Stimulated activated CD4-positive, alpha-beta T cell treated with anti-CD3 and anti-CD28 coated beads, Interleukin-15, amount 100 ng/mL, for 24 hours (primary cell): ENCODE results near the gene C5.
"Not testable (repeated sequence)": the region's sequence is repeated elsewhere in the genome, so short reads cannot be mapped to it uniquely, and the experiment has no call there.

Experiments
- DNase-seq: peaks from one replicate; pipeline ENCODE4 v3.0.0-alpha.2; 2020

The C5 gene

DNA sequence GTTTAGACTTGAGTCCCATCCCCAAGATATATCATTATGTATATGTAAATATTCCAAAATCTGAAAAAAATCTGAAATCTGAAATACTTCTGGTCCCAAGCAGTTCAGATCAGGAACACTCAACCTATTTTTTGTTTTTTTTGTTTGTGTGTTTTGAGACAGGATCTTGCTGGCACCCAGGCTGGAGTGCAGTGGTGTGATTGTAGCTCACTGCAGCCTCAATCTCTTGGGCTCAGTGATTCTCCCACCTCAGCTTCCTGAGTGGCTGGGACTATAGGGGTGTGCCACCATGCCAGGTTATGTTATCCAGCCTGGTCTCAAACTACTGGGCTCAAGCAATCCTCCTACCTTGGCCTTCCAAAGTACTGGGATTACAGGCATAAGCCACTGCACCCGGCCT lies 72.8 kb downstream of the C5 start:
- no peak for DNase-seq

GRCh38 chr9:120974921-120975320 lies 75.2 kb downstream of the C5 start:
- DNase-seq, result no peak

- DNase-seq, result no peak
Measured at GRCh38 chr9:120974181-120974580, 75.9 kb downstream of the C5 start.

GRCh38 chr9:120971938-120972337 lies 78.1 kb downstream of the C5 start:
- DNase-seq, result no peak

DNA sequence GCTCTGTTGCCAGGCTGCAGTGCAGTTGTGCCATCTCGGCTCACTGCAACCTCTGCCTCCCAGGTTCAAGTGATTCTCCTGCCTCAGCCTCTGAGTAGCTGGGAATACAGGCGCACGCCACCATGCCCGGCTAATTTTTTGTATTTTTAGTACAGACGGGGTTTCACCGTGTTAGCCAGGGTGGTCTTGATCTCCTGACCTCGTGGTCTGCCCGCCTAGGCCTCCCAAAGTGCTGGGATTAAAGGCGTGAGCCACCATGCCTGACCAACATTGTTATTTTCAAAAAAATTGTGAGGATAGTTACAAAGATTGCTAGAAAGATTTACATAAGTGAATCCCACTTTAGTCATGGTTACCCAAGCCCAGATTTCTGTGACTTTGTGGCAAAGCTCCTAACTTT lies 78.6 kb downstream of the C5 start:
- DNase-seq, result not testable (repeated sequence)

DNA sequence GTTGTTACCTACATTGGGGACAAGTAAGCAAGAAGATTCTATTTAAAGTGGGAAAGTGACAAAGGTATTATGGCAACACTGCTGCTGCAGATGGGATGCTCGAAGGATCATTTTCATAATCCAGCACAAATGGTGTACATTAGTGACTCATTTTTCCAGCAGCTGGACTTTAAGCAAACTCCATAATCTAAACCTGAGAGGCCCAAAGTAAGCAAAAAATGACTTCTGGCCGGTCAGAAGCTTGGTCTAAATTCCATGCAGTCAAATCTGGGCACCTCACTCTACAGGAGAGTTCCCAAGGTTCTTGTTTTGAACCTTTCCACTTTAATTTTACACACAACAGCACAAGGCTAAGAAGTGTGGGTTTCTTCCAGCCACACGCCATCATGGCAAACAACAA lies 79.8 kb downstream of the C5 start:
- DNase-seq, result no peak

DNA sequence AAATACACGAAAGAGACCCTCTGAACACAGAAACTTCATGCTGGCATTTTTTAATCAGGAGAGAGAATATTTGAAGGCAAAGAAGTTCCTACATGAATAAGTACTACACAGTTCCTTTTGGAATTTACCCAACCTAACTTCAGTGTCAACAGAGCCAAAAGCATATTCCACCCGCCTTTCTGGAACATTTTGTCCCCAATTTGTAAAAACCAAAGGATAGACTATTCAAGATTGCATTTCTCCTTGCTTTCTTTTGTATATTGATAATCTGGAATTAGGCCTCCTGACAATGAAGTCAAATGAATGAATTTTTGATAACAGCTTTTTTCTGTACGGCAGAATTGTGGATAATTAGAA lies 84.1 kb downstream of the C5 start:
- DNase-seq, result no peak

- DNase-seq, result no peak
Measured at GRCh38 chr9:120965344-120966012, 84.6 kb downstream of the C5 start.

- DNase-seq, result no peak
Measured at GRCh38 chr9:120961936-120962335, 88.1 kb downstream of the C5 start.

DNA sequence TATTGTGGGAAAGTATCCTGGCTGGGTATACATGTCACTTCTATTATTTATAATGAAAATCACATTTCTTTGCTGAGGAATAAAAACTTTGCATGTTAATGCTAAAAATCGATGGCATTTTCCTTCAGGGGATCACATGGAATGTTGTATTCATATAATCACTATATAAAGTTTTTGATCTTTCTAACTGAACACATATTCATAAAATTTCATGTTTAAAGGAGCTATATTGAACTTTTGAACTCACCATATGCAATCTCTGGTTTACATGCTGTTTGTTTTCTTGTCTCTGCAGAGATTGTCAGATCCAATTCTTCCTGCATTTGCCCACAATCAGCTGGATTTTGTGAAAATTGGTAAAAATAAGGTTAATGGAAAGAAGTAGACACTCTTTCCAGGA lies 90.1 kb downstream of the C5 start:
- no peak for DNase-seq

- no peak for DNase-seq
Measured at GRCh38 chr9:120956862-120957261, 93.2 kb downstream of the C5 start.

- DNase-seq, result no peak
Measured at GRCh38 chr9:120951960-120952618, 98.0 kb downstream of the C5 start.

DNA sequence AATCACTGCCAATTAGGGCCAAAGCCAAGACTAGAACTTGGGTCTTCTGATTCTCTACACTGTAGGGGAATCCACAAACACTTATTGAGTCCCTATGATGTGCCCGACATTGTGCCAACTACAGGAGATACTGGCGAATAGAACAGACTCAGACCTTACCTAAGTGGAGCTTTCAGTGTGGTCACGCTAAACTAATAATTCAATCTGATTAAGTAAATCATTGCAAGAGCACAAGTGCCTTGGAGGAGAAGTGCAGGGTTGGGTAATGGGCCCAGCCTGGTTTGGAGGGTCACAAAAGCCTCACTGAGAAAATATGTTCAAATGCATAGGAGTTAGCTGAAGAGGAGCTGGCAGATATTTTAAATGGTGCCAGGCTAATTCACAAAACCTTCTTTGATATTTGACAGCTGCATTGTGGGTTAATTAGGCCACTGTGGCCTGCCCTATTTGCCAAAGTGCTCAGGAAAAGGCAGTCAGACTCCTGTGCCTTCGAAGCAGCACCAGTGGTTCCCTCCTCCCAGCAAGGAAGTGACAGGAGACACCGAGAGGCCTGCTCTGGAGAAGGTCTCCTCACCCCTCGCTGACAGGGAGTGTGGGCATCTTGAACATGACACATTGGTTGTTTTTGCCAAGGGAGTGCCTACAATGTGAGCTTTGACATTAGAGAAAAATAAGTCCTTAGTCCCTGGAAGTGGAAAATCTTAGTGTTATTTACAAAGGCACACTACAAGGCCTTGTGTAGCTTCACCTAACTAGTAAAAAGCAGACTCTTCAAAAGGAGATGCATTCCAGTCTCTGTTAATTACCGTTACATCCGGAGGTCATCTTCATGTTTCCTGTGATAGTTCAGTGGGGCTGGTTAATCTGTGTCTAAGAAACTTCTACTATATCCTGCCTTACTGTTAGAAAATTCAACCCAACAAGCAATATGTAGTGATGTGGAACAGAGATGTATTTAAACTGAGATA lies 99.4 kb downstream of the C5 start:
- DNase-seq, result no peak

DNA sequence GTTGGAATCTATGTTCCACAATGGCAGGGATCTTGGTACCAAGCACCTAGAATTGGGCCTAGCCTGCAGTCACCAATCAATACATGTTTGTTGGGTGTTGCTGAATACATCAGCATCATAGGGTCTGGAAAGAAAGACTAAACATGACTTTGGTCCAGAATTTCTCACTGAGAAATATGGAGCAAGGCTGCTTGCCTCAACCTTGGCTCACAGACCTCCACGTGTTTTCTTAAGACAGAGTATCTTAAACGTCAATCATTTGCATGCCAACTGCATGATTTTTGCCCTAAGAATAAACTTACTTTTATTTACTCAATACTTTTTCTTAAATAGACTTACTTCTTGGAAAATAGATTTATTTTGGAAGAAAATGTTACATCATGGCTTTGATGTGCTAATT lies 100.8 kb downstream of the C5 start:
- no peak for DNase-seq

- DNase-seq, result no peak
Measured at GRCh38 chr9:120948824-120949223, 101.3 kb downstream of the C5 start.

- DNase-seq, result no peak
Measured at GRCh38 chr9:120947222-120947621, 102.9 kb downstream of the C5 start.

DNA sequence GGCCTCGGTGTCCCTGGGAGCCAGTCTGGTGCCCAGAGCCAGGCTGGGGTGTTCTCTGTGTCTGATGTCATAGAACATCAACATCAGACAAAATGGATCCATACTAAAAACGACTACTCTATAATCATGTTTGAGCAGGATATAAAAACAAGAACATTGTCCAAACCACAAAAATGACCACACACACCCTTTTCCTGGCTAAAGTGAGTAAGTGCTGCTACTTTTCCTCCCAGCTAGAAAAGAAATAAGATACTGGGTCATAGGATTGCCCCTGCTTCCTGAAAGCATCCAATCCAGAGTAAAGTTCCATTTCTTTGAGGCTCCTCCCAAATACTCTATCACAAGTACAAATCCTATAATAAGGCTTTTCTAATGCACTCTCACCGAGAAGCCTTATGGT lies 103.8 kb downstream of the C5 start:
- no peak for DNase-seq

- DNase-seq, result no peak
Measured at GRCh38 chr9:120944948-120945347, 105.1 kb downstream of the C5 start.

GRCh38 chr9:120944434-120944843 lies 105.6 kb downstream of the C5 start:
- no peak for DNase-seq

GRCh38 chr9:120942186-120943001 lies 107.7 kb downstream of the C5 start:
- no peak for DNase-seq

- no peak for DNase-seq
Measured at GRCh38 chr9:120941046-120941770, 108.9 kb downstream of the C5 start.

DNA sequence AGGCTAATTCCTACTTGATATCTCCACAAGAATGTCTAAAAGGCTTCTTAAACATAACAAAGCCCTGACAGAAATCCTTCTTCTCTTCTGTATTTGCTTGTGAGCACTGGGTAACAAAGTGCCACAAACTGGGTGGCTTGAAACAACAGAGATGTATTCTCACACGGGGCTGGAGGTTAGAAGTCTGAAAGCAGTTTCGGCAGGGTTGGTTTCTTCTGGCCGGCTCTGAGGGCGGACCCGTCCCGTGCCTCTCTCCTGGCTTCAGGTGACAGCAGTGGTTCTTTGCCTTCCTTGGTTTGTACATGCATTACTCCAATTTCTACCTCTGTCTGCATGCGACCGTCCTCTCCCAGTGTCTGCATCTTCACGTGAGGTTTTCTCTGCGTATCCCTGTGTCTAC lies 109.5 kb downstream of the C5 start:
- DNase-seq, result no peak
